GM21576 (cell line): ENCODE measurements around the gene KHNYN.
"Not testable (repeated sequence)": the region's sequence is repeated elsewhere in the genome, so short reads cannot be mapped to it uniquely, and the experiment has no call there.

Source experiments
- ATAC-seq: cut with Tn5 transposase; IDR thresholded peaks from one replicate; pipeline ENCODE4 v1.9.1; 2021; ENCODE audit warnings: mild to moderate bottlenecking, moderate library complexity; ENCODE audit not compliant: unreplicated experiment

KHNYN gene

GRCh38 chr14:24429395-24430142, at the start of gene KHNYN, which contains the start of gene CBLN3:
TSS of gene KHNYN (plus strand) at chr14:24429954. CDS start at chr14:24430731, 777 bp downstream.
TSS of gene CBLN3 (minus strand) at chr14:24429668. CDS start at chr14:24429054, 614 bp downstream.
- peak; percentile 86 for ATAC-seq

- ATAC-seq = no peak
Measured at GRCh38 chr14:24381363-24382063, 48.2 kb upstream of the KHNYN start.

- no peak for ATAC-seq
Measured at GRCh38 chr14:24382064-24382371, 47.7 kb upstream of the KHNYN start.

- ATAC-seq = no peak
Measured at GRCh38 chr14:24384169-24384568, 45.6 kb upstream of the KHNYN start.

- ATAC-seq = no peak
Measured at GRCh38 chr14:24385524-24385923, 44.2 kb upstream of the KHNYN start.

GRCh38 chr14:24387009-24387345, 42.8 kb upstream of the KHNYN start:
- no peak for ATAC-seq

- ATAC-seq = not testable (repeated sequence)
Measured at GRCh38 chr14:24387579-24387978, 42.2 kb upstream of the KHNYN start.

GRCh38 chr14:24388474-24389179, 41.1 kb upstream of the KHNYN start:
- no peak for ATAC-seq

- ATAC-seq = no peak
Measured at GRCh38 chr14:24389226-24389848, 40.4 kb upstream of the KHNYN start.

- ATAC-seq = no peak
Measured at GRCh38 chr14:24390701-24391468, 38.9 kb upstream of the KHNYN start.

GRCh38 chr14:24392325-24393091, 37.2 kb upstream of the KHNYN start:
- ATAC-seq = no peak

- no peak for ATAC-seq
Measured at GRCh38 chr14:24394275-24394674, 35.5 kb upstream of the KHNYN start.

- no peak for ATAC-seq
Measured at GRCh38 chr14:24395609-24396582, 33.9 kb upstream of the KHNYN start.

- no peak for ATAC-seq
Measured at GRCh38 chr14:24397639-24398292, 32.0 kb upstream of the KHNYN start.

- ATAC-seq = no peak
Measured at GRCh38 chr14:24398293-24398652, 31.5 kb upstream of the KHNYN start.

- ATAC-seq = no peak
Measured at GRCh38 chr14:24398653-24399446, 30.9 kb upstream of the KHNYN start, which contains the start of gene NYNRIN. TSS of gene NYNRIN (plus strand) at chr14:24399003. CDS start at chr14:24399247, 244 bp downstream.

- ATAC-seq = no peak
Measured at GRCh38 chr14:24399447-24399822, 30.3 kb upstream of the KHNYN start.
